Head of caudate nucleus (tissue), 42 donors: Measurements from ENCODE around the gene TRIL.

ENCODE experiments used
- DNase-seq, 42 donors: peaks; one replicate each; pipeline versions ENCODE4 v3.0.0 to v3.0.0-alpha.2; 2020 to 2021; ENCODE audit warnings: mixed read lengths in 7 of 42
- intact Hi-C: fragments of 100-400 bp; cut with DNase I; formaldehyde crosslinking; loops from one replicate; pipeline ENCODE4 v1.15.0; 2022

TRIL gene

DNA sequence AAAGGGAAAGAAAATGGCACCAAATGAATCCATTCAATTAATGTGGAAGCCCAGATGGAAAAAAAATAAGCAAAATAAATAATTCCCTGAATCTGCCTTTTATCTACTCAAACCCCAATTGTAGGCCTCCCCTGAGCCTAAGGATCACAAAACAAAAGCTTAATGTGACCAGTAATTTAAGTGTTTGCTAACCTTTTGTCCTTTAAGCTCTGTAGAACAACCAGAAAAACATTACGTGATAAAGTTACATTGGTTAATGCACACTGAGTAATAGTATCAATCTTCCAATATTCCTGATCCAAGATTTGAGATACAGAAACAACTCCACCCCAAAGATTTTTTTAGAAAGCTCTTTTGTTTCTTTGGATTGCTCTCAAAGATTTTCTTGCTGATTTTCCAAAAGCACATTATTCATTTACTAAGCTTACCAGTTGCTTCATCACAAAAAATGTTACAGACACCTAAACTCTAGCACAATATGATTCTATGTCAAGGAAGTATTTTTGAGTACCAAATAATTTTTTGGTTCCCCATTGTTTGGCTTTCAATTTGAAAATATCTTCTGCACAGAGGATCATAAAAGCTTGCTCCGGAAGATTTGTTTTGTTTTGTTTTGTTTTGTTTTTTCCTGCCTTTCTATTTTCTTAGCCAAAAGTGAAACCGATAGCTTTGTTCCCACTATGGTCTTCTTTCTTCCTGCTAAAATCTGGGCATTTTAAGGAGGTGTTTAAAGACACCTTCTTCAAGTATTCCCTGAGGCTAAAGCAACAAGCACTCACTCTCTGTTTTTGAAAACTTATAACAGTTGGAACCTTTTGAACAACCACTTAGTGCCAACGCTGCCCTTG, 54.2 kb downstream of the TRIL start:
- DNase-seq: no peak
- intact Hi-C loops: no loop called here
